ENCODE measurements around the gene ASCC1.

GRCh38 chr10:72079356-72079755, 136.7 kb downstream of the ASCC1 start:
- TF ChIP-seq CTCF (IDR thresholded peaks at IDR 0.05) (no peak), POLR2A (IDR thresholded peaks at IDR 0.05; ENCODE audit: low read depth) (no peak)

Measured in esophagus muscularis mucosa (tissue), 3 donors.